Measurements from ENCODE around the gene VRTN. TPM values are rescaled to one million over a fixed set of nuclear protein-coding genes. Genes with fewer than 3 reads are reported as not detected.

VRTN gene, protein sequence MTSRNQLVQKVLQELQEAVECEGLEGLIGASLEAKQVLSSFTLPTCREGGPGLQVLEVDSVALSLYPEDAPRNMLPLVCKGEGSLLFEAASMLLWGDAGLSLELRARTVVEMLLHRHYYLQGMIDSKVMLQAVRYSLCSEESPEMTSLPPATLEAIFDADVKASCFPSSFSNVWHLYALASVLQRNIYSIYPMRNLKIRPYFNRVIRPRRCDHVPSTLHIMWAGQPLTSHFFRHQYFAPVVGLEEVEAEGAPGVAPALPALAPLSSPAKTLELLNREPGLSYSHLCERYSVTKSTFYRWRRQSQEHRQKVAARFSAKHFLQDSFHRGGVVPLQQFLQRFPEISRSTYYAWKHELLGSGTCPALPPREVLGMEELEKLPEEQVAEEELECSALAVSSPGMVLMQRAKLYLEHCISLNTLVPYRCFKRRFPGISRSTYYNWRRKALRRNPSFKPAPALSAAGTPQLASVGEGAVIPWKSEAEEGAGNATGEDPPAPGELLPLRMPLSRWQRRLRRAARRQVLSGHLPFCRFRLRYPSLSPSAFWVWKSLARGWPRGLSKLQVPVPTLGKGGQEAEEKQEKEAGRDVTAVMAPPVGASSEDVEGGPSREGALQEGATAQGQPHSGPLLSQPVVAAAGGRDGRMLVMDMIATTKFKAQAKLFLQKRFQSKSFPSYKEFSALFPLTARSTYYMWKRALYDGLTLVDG
- total RNA-seq, result not detected in 2 replicates

DNA sequence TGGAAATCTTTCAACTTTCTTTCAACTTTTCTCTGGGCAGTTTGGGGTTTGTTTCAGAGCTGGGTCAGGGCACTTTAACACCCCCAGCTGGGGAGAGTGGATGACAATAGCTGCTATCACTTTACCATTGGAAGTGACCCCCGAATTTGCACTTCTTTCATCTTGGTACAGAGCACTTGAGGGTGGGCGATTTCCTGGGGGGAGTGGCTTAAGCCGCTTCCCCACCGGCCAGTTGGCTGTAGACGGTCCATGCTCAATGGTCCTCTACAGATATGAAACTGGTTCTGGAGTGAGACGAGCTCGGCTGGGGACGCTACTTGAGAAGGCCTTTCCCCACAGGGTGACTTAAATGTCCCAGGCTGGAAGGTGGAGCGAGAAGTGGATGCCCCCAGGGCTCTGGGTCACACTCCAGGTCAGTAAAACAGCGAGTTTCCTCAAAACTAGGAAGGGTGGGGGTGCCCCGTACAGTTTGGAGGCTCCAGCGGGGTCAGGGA lies at the start of gene VRTN:
VRTN (plus strand) TSS at position 231 of the 494 bp plus-strand sequence. CDS start 8,313 bp downstream, outside the sequence.
- no peak for DNase-seq (ENCODE audit: low read depth)
- TF ChIP-seq CTCF (IDR thresholded peaks at IDR 0.05; ENCODE audit: insufficient read depth, low read length, poor library complexity, severe bottlenecking), result no peak
- Histone ChIP-seq H3K27me3 (ENCODE audit: control insufficient read depth, insufficient read depth, low read length) (peaks cover 28% of the 10 kb centered on the region), H3K36me3 (ENCODE audit: control insufficient read depth, insufficient read depth, low read length) (no peaks in the 10 kb centered on the region), H3K4me3 (ENCODE audit: low read depth, low read length) (no peak within 1 kb of the TSS)

- no peak overlapping the region for H3K4me3 ChIP-seq (ENCODE audit: low read depth, low read length)
- peaks cover 4% of the 10 kb centered on the region for H3K36me3 ChIP-seq (ENCODE audit: control insufficient read depth, insufficient read depth, low read length)
Measured at GRCh38 chr14:74299061-74299545, 49.2 kb upstream of the VRTN start.

DNA sequence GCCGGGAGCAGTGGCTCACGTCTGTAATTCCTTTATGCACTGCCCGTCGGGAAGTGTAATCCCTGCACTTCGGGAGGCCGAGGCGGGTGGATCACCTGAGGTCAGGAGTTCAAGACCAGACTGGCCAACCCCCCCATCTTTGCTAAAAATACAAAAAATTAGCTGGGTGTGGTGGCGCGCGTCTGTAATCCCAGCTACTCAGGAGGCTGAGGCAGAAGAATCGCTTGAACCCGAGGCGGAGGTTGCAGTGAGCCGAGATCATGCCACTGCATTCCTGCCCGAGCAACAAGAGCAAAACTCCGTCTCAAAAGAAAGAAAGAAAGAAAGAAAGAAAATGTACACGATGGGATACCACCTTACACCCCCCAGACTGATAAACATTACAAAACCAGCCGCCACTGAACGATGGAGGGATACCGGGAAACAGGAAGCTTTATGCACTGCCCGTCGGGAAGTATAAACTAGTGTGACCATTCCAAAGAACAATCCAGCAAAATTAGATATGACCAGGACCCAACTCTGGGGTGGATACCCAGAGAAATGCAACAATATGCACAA lies 46.6 kb upstream of the VRTN start:
- DNase-seq (ENCODE audit: low read depth), result no peak
- Histone ChIP-seq H3K36me3 (ENCODE audit: control insufficient read depth, insufficient read depth, low read length) (peaks cover 2% of the 10 kb centered on the region), H3K4me3 (ENCODE audit: low read depth, low read length) (peak overlapping the region; percentile 66), H3K27me3 (ENCODE audit: control insufficient read depth, insufficient read depth, low read length) (no peaks in the 10 kb centered on the region)
- TF ChIP-seq CTCF (IDR thresholded peaks at IDR 0.05; ENCODE audit: insufficient read depth, low read length, poor library complexity, severe bottlenecking), result no peak

More at GRCh38 chr14:74299061-74299545, 49.2 kb upstream of the VRTN start:
- peak; percentile 42 for DNase-seq (ENCODE audit: low read depth)
- no peak for TF ChIP-seq CTCF (IDR thresholded peaks at IDR 0.05; ENCODE audit: insufficient read depth, low read length, poor library complexity, severe bottlenecking)
- H3K27me3 ChIP-seq (ENCODE audit: control insufficient read depth, insufficient read depth, low read length), result no peaks in the 10 kb centered on the region

DNA sequence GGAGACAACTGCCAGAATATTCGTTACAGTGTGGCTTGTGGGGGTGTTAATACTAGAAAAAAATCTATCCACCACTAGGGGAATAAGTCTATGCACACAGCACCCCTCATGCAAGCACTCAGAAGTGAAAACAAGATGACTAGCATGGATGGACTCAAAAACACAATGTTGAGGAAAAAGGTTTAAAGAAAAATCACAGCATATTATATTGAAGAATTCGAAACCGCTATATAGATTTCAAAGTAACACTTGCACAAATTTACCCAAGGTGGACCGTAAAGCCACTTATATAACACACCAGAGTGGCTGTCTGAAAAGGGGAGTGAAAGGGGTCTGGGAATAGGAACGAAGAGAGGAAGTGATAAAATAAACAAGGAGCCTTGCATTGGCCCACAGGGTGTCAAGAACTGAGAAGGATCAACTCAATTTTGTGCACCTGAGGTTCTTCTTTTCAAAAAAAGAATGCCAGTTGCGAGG lies 46.1 kb upstream of the VRTN start:
- TF ChIP-seq CTCF (IDR thresholded peaks at IDR 0.05; ENCODE audit: insufficient read depth, low read length, poor library complexity, severe bottlenecking), result peak; percentile 49
- peak overlapping the region; percentile 66 for H3K4me3 ChIP-seq (ENCODE audit: low read depth, low read length)
- peak; percentile 14 for DNase-seq (ENCODE audit: low read depth)
- no peaks in the 10 kb centered on the region for H3K27me3 ChIP-seq (ENCODE audit: control insufficient read depth, insufficient read depth, low read length)
- H3K36me3 ChIP-seq (ENCODE audit: control insufficient read depth, insufficient read depth, low read length), result no peaks in the 10 kb centered on the region

DNA sequence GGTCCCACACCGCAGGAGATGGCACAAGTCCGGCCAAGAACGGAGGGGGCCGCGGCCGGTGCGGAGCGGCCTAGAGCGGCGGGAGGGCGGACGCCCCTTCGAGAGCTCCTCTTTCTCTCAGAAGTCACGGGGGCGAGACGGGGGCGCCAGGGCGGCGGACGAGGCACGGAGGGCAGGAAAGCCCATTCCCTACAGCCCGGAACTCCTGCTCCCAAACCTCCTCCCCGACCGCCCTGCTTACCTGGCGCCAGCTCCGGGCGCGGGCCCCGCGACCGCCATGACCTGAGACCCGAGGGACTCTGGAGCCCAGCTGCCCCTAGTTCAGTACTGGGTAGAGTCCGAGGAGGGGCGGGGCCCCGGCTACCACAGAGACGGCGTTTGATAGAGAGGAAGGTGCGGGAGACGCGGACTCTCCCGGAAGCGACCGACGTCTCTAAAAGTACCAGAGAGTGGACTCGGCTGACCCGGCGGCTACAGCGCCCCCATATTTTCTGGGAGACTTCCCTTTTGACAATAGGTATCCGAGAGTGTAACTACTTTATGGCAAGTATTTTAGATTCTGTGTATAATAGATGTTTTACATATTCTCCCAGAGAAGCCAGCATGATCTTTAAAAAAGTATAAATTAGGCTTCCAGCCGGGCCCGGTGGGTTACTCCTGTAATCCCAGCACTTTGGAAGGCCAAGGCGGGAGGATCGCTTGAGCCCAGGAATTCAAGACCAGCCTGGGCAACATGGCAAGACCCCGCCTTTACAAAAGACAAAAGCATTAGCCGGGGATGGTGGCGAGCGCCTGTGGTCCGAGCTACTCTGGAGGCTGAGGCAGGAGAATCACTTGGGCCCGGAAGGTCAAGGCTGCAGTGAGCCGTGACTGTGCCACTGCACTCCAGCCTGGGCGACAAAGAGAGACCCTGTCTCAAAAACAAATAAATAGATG lies 45.4 kb upstream of the VRTN start, which contains the start of gene ABCD4:
ABCD4 (minus strand) TSS at position 301 of the 936 bp plus-strand sequence; CDS start at position 279, 22 bp downstream.
- Histone ChIP-seq H3K27me3 (ENCODE audit: control insufficient read depth, insufficient read depth, low read length) (no peaks in the 10 kb centered on the region), H3K36me3 (ENCODE audit: control insufficient read depth, insufficient read depth, low read length) (no peaks in the 10 kb centered on the region), H3K4me3 (ENCODE audit: low read depth, low read length) (peak within 1 kb of the TSS; percentile 66)
- TF ChIP-seq CTCF (IDR thresholded peaks at IDR 0.05; ENCODE audit: insufficient read depth, low read length, poor library complexity, severe bottlenecking), result peak; percentile 57
- peak; percentile 64 for DNase-seq (ENCODE audit: low read depth)
